Measurements from ENCODE around the gene SYCP3. TPM values are rescaled to one million over a fixed set of nuclear protein-coding genes. Genes with fewer than 3 reads are reported as not detected.

The SYCP3 gene
- total RNA-seq, 1 donor from 2014 or later, result not detected

DNA sequence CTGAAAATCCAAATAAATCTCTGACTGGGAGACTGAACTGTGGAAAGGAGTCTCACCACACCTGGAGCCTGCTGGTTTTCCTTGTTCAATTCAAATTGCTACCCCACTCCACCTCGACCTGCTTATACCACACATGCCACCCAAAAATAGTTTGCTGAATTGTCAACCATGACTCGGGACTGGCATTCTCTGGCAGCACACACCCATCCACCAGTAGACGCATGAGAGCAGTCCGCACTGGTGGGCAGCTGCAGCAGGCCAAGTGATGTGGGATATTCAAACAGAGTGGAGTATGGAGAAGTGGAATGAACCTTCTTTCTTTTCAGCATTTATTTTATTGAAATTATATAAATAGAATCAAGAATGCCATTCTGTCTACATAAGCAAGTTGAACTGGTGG is 38.7 kb upstream of the SYCP3 start:
- Mint-ChIP-seq H3K9me3 (ENCODE audit: low read depth) (no peaks in the 10 kb centered on the region), H3K4me1 (ENCODE audit: low read depth) (no peaks in the 10 kb centered on the region), H3K27me3 (no peaks in the 10 kb centered on the region), H3K4me3 (ENCODE audit: low read depth) (no peak overlapping the region), H3K27ac (no peak overlapping the region), H3K36me3 (ENCODE audit: insufficient read depth) (no peaks in the 10 kb centered on the region)
- DNase-seq (ENCODE audit: low spot score, unreplicated experiment), result no peak
- TF ChIP-seq, protein P1, sequence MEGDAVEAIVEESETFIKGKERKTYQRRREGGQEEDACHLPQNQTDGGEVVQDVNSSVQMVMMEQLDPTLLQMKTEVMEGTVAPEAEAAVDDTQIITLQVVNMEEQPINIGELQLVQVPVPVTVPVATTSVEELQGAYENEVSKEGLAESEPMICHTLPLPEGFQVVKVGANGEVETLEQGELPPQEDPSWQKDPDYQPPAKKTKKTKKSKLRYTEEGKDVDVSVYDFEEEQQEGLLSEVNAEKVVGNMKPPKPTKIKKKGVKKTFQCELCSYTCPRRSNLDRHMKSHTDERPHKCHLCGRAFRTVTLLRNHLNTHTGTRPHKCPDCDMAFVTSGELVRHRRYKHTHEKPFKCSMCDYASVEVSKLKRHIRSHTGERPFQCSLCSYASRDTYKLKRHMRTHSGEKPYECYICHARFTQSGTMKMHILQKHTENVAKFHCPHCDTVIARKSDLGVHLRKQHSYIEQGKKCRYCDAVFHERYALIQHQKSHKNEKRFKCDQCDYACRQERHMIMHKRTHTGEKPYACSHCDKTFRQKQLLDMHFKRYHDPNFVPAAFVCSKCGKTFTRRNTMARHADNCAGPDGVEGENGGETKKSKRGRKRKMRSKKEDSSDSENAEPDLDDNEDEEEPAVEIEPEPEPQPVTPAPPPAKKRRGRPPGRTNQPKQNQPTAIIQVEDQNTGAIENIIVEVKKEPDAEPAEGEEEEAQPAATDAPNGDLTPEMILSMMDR (IDR thresholded peaks at IDR 0.05; ENCODE audit: unreplicated experiment), result no peak

DNA sequence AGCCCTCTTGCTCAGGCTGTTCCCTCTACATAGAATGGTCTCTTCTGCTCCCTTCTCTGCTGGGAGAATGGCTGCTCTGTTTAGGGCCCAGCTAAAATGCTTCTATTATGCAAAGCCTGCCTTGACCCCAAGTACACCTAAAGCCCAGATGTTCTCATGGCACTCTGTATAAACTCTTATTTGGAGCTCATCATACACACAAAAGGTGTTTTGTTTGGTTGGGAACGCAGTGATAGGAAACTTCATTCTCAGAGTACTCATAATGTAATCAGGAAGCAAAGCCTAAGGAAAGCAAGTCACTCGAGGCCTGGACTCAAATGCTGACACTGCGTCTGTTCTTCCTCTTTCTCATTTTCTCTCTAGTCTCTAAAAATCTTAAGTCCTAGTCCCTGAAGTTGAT is 38.2 kb upstream of the SYCP3 start:
- no peaks in the 10 kb centered on the region for H3K36me3 Mint-ChIP-seq (ENCODE audit: insufficient read depth)
- no peak overlapping the region for H3K27ac Mint-ChIP-seq
- TF ChIP-seq, protein P1 (IDR thresholded peaks at IDR 0.05; ENCODE audit: unreplicated experiment), result no peak
- no peak overlapping the region for H3K4me3 Mint-ChIP-seq (ENCODE audit: low read depth)
- H3K4me1 Mint-ChIP-seq (ENCODE audit: low read depth), result no peaks in the 10 kb centered on the region
- H3K9me3 Mint-ChIP-seq (ENCODE audit: low read depth), result no peaks in the 10 kb centered on the region
- no peaks in the 10 kb centered on the region for H3K27me3 Mint-ChIP-seq
- no peak for DNase-seq (ENCODE audit: low spot score, unreplicated experiment)

DNA sequence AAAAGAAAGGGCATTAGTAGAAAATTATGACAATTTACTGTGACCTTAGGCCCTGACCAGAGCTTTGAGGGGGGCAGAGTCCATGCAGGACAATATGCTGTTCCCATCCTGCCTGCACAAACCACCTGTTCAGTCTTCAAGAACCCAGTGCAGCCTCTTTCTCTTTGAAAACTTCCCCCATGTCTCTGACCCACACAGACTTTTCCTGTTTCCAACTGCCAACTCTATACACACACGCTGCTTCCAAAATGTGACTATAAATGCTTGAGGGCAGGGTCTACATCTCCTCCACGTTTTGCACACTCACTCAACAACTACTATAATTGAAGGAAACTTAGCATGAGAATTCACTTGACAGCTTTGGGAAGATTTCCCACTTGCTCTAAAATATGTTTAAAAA is 36.6 kb upstream of the SYCP3 start:
- TF ChIP-seq, protein P1 (IDR thresholded peaks at IDR 0.05; ENCODE audit: unreplicated experiment), result no peak
- no peak for DNase-seq (ENCODE audit: low spot score, unreplicated experiment)
- Mint-ChIP-seq H3K27me3 (no peaks in the 10 kb centered on the region), H3K36me3 (ENCODE audit: insufficient read depth) (no peaks in the 10 kb centered on the region), H3K27ac (no peak overlapping the region), H3K9me3 (ENCODE audit: low read depth) (no peaks in the 10 kb centered on the region), H3K4me3 (ENCODE audit: low read depth) (no peak overlapping the region), H3K4me1 (ENCODE audit: low read depth) (no peaks in the 10 kb centered on the region)

DNA sequence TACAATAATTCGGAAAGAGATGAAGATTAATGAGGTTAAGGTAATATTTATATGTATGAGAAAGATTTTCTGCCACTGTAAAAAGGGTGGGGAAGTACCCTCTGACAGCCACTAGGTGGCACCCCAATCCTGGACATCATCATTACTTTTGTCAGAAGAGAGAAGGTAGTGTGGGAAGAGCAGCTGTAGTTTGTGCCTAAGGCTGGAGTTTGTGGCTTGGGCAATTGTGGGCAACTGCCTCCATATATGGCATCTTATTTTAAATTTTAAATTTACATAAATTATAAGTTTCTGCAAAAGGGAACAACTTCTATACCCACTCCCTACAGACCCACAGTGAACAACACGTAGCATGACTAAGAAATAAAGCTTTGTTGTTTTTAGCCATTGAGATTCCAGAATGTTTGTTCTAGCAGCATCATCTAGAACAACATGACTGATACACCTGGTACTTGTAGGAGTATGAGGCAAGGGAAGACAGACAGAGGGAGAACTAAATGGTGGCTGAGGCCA is 34.4 kb upstream of the SYCP3 start:
- no peak overlapping the region for H3K4me3 Mint-ChIP-seq (ENCODE audit: low read depth)
- no peaks in the 10 kb centered on the region for H3K36me3 Mint-ChIP-seq (ENCODE audit: insufficient read depth)
- H3K9me3 Mint-ChIP-seq (ENCODE audit: low read depth), result no peaks in the 10 kb centered on the region
- H3K27me3 Mint-ChIP-seq, result no peaks in the 10 kb centered on the region
- TF ChIP-seq, protein P1 (IDR thresholded peaks at IDR 0.05; ENCODE audit: unreplicated experiment), result peak; percentile 95
- no peak overlapping the region for H3K27ac Mint-ChIP-seq
- H3K4me1 Mint-ChIP-seq (ENCODE audit: low read depth), result peaks cover under 1% of the 10 kb centered on the region
- DNase-seq (ENCODE audit: low spot score, unreplicated experiment), result peak; percentile 35

DNA sequence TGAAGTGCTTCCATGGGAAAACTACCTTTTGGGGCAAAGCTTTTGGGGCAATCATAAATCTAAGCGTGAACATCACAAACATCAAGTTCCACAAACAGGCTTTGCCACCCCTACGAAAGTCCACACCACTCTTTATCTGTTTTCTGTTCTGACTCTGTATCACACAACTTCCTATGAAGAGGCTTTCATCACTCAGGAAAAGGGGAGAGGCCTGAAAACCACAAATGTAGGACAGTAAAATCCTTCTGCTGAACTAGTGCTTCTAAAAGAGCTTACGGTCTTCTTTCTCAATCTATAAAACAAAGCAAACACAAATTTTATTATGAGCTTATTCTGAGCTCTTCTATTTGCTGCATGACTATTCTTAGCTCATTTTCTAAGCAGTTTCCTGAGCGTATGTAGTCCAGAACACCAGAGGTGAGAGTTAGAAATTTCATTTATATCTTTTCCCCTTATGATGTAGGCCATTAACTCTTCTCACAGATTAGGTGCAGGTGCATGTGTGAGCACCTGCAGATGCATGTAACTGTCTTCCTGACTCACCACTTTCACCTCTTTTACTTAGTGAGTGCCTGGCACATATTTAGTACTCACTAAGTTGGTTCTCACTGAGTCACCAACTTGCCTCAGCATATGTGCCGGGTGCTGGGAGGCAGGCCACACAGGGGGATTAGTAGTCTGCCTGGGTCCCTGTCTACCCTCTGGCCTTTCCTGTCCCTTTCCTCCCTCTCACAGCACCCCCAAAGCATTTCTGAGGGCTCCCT is 32.9 kb upstream of the SYCP3 start:
- DNase-seq (ENCODE audit: low spot score, unreplicated experiment), result no peak
- Mint-ChIP-seq H3K9me3 (ENCODE audit: low read depth) (no peaks in the 10 kb centered on the region), H3K27ac (no peak overlapping the region), H3K4me3 (ENCODE audit: low read depth) (no peak overlapping the region), H3K27me3 (no peaks in the 10 kb centered on the region), H3K36me3 (ENCODE audit: insufficient read depth) (no peaks in the 10 kb centered on the region), H3K4me1 (ENCODE audit: low read depth) (peaks cover 4% of the 10 kb centered on the region)
- TF ChIP-seq, protein P1 (IDR thresholded peaks at IDR 0.05; ENCODE audit: unreplicated experiment), result no peak
